Measurements from ENCODE around the gene AIFM3. TPM values are rescaled to one million over a fixed set of nuclear protein-coding genes. Genes with fewer than 3 reads are reported as not detected.
A peak's percentile ranks its signal among the peaks of the same experiment; 100 is the strongest.

Gene AIFM3
- total and polyA plus RNA-seq, 2 of the 13 experiments (the other 11 are each of a cell fraction or from before 2014, with no cell fraction given): 9.0 to 15.3 TPM

DNA sequence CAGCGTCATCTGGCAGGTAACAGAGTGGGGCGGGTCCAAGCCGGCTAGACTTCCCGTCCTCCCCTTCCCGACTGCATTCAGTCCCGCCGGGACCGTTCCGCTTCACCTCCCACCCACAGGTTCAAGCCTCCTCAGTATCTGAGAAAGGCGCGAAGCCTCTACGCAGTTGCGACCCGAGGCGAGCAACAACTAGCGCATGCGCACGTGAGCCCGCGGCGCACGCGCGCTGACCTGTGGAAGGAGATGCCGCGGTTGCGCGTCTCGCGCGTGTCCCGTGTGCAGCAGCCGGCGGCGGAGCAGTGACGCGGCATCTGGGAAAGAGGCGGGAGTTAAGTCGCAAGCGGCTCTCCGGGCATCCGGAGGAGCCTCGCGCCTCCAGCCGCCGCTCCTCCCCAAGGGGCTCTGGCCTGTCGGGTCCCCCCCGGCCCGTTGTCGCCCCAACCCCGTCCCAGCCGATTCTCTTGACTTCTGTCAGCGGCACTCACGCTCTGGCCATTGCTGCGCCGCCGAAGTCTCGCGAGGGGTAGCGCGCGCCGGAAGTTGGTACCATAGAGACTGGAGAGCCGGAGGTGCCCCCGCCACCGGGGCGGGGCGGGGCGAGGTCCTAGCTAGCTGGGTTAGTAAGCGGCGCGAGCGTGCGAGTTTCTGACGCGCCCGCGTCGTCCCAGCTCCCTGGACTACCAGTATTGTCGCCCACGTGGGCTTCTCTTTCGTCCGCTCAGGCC lies 34.7 kb downstream of the AIFM3 start, which contains the start of gene THAP7 (continued):
- TF ChIP-seq, protein P1, sequence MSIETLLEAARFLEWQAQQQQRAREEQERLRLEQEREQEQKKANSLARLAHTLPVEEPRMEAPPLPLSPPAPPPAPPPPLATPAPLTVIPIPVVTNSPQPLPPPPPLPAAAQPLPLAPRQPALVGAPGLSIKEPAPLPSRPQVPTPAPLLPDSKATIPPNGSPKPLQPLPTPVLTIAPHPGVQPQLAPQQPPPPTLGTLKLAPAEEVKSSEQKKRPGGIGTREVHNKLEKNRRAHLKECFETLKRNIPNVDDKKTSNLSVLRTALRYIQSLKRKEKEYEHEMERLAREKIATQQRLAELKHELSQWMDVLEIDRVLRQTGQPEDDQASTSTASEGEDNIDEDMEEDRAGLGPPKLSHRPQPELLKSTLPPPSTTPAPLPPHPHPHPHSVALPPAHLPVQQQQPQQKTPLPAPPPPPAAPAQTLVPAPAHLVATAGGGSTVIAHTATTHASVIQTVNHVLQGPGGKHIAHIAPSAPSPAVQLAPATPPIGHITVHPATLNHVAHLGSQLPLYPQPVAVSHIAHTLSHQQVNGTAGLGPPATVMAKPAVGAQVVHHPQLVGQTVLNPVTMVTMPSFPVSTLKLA (IDR thresholded peaks at IDR 0.05): no peak
- TF ChIP-seq, protein P2, sequence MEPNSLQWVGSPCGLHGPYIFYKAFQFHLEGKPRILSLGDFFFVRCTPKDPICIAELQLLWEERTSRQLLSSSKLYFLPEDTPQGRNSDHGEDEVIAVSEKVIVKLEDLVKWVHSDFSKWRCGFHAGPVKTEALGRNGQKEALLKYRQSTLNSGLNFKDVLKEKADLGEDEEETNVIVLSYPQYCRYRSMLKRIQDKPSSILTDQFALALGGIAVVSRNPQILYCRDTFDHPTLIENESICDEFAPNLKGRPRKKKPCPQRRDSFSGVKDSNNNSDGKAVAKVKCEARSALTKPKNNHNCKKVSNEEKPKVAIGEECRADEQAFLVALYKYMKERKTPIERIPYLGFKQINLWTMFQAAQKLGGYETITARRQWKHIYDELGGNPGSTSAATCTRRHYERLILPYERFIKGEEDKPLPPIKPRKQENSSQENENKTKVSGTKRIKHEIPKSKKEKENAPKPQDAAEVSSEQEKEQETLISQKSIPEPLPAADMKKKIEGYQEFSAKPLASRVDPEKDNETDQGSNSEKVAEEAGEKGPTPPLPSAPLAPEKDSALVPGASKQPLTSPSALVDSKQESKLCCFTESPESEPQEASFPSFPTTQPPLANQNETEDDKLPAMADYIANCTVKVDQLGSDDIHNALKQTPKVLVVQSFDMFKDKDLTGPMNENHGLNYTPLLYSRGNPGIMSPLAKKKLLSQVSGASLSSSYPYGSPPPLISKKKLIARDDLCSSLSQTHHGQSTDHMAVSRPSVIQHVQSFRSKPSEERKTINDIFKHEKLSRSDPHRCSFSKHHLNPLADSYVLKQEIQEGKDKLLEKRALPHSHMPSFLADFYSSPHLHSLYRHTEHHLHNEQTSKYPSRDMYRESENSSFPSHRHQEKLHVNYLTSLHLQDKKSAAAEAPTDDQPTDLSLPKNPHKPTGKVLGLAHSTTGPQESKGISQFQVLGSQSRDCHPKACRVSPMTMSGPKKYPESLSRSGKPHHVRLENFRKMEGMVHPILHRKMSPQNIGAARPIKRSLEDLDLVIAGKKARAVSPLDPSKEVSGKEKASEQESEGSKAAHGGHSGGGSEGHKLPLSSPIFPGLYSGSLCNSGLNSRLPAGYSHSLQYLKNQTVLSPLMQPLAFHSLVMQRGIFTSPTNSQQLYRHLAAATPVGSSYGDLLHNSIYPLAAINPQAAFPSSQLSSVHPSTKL (CRISPR knock-in tag; IDR thresholded peaks at IDR 0.05): peak; percentile 63
- peak; percentile 87 for TF ChIP-seq ZNF589 (CRISPR knock-in tag; conservative IDR thresholded peaks at IDR 0.05)
- TF ChIP-seq NPAS2 (CRISPR knock-in tag; IDR thresholded peaks at IDR 0.05; ENCODE audit: borderline replicate concordance): no peak
- peak; percentile 31 for TF ChIP-seq SP2 (CRISPR knock-in tag; IDR thresholded peaks at IDR 0.05)
- TF ChIP-seq NFKB2 (CRISPR knock-in tag; IDR thresholded peaks at IDR 0.05; ENCODE audit: borderline replicate concordance): peak; percentile 56; the same call in 1 of the 2 replicates
- TF ChIP-seq SETDB1 (CRISPR knock-in tag; IDR thresholded peaks at IDR 0.05; ENCODE audit: borderline replicate concordance): no peak
- 0 out of 2 replicates have a peak, but pooled peaks have one; percentile 24 for TF ChIP-seq SIX1 (CRISPR knock-in tag; IDR thresholded peaks at IDR 0.05; ENCODE audit: borderline replicate concordance)
- no peak for TF ChIP-seq EEA1 (CRISPR knock-in tag; IDR thresholded peaks at IDR 0.05; ENCODE audit: borderline replicate concordance)
- no peak for TF ChIP-seq KAT2B (IDR thresholded peaks at IDR 0.05; ENCODE audit: borderline replicate concordance, low read depth, low read length)
- peak; percentile 68 for TF ChIP-seq NRL (CRISPR knock-in tag; IDR thresholded peaks at IDR 0.05; ENCODE audit: borderline replicate concordance)
- peak; percentile 97 for TF ChIP-seq KDM3A (CRISPR knock-in tag; IDR thresholded peaks at IDR 0.05; ENCODE audit: low read depth)
- TF ChIP-seq, protein P3, sequence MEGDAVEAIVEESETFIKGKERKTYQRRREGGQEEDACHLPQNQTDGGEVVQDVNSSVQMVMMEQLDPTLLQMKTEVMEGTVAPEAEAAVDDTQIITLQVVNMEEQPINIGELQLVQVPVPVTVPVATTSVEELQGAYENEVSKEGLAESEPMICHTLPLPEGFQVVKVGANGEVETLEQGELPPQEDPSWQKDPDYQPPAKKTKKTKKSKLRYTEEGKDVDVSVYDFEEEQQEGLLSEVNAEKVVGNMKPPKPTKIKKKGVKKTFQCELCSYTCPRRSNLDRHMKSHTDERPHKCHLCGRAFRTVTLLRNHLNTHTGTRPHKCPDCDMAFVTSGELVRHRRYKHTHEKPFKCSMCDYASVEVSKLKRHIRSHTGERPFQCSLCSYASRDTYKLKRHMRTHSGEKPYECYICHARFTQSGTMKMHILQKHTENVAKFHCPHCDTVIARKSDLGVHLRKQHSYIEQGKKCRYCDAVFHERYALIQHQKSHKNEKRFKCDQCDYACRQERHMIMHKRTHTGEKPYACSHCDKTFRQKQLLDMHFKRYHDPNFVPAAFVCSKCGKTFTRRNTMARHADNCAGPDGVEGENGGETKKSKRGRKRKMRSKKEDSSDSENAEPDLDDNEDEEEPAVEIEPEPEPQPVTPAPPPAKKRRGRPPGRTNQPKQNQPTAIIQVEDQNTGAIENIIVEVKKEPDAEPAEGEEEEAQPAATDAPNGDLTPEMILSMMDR (CRISPR knock-in tag; IDR thresholded peaks at IDR 0.05): peak; percentile 12
- TF ChIP-seq ZMAT3 (CRISPR knock-in tag; conservative IDR thresholded peaks at IDR 0.05): peak; percentile 71; the same call in 1 of the 2 replicates
- no peak for TF ChIP-seq NCOA5 (CRISPR knock-in tag; IDR thresholded peaks at IDR 0.05)
- peak; percentile 9 for TF ChIP-seq SKI (IDR thresholded peaks at IDR 0.05; ENCODE audit: partially characterized antibody)
- TF ChIP-seq ZSCAN22 (CRISPR knock-in tag; IDR thresholded peaks at IDR 0.05): no peak
- TF ChIP-seq, protein P4, sequence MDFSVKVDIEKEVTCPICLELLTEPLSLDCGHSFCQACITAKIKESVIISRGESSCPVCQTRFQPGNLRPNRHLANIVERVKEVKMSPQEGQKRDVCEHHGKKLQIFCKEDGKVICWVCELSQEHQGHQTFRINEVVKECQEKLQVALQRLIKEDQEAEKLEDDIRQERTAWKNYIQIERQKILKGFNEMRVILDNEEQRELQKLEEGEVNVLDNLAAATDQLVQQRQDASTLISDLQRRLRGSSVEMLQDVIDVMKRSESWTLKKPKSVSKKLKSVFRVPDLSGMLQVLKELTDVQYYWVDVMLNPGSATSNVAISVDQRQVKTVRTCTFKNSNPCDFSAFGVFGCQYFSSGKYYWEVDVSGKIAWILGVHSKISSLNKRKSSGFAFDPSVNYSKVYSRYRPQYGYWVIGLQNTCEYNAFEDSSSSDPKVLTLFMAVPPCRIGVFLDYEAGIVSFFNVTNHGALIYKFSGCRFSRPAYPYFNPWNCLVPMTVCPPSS (IDR thresholded peaks at IDR 0.05): no peak
- no peak for TF ChIP-seq DNMT1 (CRISPR knock-in tag; IDR thresholded peaks at IDR 0.05)
- TF ChIP-seq NR2F1 (CRISPR knock-in tag; IDR thresholded peaks at IDR 0.05): no peak; a peak in 1 of 4 replicates
